GM12873 (cell line): ENCODE measurements around the gene SEL1L2.

Experiments
- CTCF ChIP-seq: IDR thresholded peaks from 2 replicates; pipeline ENCODE4 v1.5.1; 2012; ENCODE audit warnings: low read depth, mild to moderate bottlenecking, moderate library complexity, low read length, control low read depth; ENCODE audit not compliant: insufficient read depth; ENCODE audit errors: missing control alignments

SEL1L2 gene

DNA sequence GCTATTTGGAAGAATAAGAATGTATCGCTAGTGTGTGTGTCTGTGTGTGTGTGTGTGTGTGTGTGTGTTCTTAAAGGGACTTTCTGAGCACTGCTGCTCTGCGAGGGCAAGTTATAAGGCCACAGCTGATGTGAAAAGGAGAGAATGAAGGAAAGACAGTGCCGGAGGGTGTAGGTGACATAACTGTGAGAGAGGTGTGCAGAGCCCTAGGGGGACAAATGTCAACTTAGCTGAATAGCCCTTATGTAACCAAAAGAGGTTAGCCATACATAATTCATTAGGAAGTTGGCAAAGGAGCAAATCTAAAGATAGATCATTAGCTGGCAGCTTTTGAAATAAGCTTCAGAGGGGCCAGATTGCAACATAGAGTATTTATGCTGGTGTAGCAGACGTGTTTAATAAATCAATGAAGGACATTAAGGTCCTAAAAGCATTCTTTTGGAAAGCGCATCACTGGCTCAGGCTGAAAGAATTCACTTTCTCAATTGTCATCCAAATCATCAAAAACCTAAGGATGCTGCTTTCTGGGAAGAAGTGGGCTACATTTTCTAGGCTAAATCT, 124.5 kb downstream of the SEL1L2 start:
- no peak for TF ChIP-seq CTCF

GRCh38 chr20:13865156-13865555, 125.3 kb downstream of the SEL1L2 start:
- no peak for TF ChIP-seq CTCF

DNA sequence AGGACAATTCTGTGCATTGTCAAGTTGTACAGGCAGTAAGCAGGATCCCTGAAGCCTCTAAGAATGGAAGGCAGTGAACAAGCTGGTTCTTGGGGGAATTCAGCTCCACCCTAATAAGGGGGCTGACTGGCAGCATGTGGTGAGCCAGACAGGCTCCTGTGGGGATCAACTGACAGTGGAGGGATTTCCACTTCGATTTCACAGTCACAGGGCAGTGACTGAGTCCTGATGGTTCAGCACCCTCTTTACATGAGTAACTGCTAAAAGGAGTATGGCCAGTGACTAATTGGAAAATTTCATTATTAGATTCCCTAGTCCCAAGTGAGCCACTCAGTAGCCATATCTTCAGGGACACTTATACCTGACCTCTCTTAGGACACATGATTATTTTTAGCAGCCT, 127.2 kb downstream of the SEL1L2 start:
- TF ChIP-seq CTCF = no peak

DNA sequence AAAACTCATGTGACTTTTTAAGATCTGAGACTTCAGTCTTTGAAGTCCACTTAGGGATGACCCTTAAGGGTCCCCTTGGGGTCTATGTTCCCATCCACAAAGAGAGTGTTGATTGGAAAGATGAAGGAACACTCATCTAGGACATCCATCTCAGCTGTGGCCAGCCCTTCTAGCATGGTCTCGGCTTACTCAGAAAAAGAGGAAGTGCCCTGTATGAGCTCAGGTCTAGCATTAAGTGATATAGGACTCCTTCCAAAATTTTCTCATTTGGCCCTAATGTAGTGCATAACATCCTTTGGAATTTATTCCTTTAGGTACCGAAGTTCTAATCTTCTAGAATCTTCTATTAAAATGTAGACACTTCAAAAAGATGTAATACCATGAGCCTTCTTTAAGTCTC, 128.2 kb downstream of the SEL1L2 start:
- TF ChIP-seq CTCF = no peak

GRCh38 chr20:13858871-13859270, 131.5 kb downstream of the SEL1L2 start:
- no peak for TF ChIP-seq CTCF

- no peak for TF ChIP-seq CTCF
Observed at GRCh38 chr20:13858439-13858838, 132.0 kb downstream of the SEL1L2 start.

DNA sequence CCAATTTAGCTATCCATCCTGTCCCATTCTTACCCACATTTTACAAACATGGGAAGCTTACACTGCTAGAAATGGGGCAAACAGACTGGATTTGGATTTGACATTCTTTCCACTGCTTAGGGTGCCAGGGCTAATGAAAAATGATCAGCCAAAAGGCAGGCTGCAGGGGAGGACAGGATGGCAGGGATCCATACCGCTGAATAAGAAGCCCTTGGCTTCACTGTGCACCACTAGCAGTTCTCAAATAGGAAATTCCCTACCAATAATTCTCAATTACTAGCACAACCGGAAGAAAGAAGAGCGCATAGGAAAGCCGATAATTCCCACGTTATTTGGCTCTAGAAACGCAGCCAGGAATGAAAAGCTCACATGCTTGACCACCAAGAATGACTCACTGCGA, 132.5 kb downstream of the SEL1L2 start:
- TF ChIP-seq CTCF = no peak
